ENCODE measurements around the gene UGCG. TPM values are rescaled to one million over a fixed set of nuclear protein-coding genes. Genes with fewer than 3 reads are reported as not detected.

The UGCG gene
- total and polyA plus RNA-seq, 10 of the 15 experiments (the other 5 are each of a cell fraction or from before 2014, with no cell fraction given), result 21.7 to 96.6 (median 48.9) TPM

- Histone ChIP-seq H3K27ac (ENCODE audit: control insufficient read depth, insufficient read depth) (no peak overlapping the region), H3K4me1 (ENCODE audit: control insufficient read depth, insufficient read depth, low read length) (no peaks in the 10 kb centered on the region), H4K20me1 (ENCODE audit: control insufficient read depth, insufficient read depth) (no peaks in the 10 kb centered on the region), H3K4me2 (ENCODE audit: control insufficient read depth, insufficient read depth) (no peak overlapping the region), H3K9me3 (replicated peaks; ENCODE audit: control insufficient read depth, insufficient read depth, low read length) (no peaks in the 10 kb centered on the region; the same call in 2 of the 3 replicates), H3K79me2 (ENCODE audit: control insufficient read depth, insufficient read depth, low read length) (no peaks in the 10 kb centered on the region), H3K27me3 (replicated peaks in 1 of 2; ENCODE audit: control insufficient read depth in 2 of 2, insufficient read depth in 2 of 2, low read length in 1 of 2) (no peaks in the 10 kb centered on the region), H2AFZ (ENCODE audit: control insufficient read depth, low read depth, low read length) (no peak overlapping the region), H3K9ac (ENCODE audit: control insufficient read depth, insufficient read depth, low read length) (no peak overlapping the region), H3K4me3 (no peak overlapping the region), H3K36me3 (ENCODE audit: control insufficient read depth in 2 of 2, insufficient read depth in 2 of 2, low read length in 1 of 2) (no peaks in the 10 kb centered on the region)
- ChIA-PET SMC1A (ENCODE audit: uncharacterized antibody, unreplicated experiment) (interaction anchor here (1.7 kb wide), 1 partner anchor 221 kb away, joined by 7 read pairs; no protein-coding TSS in a partner anchor), RAD21 (ENCODE audit: unreplicated experiment) (no interaction called here), POLR2A (no interaction called here), CTCF (no interaction called here)
- FAIRE-seq (peak; percentile 66), DNase-seq (ENCODE audit: low read depth, low spot score) (no peak), ATAC-seq (no peak)
- intact Hi-C loops (cut with micrococcal nuclease; ENCODE audit: unreplicated experiment) (no loop called here), in situ Hi-C loops (cut with MboI) (no loop called here)
- TF ChIP-seq KAT2A (conservative IDR thresholded peaks at IDR 0.05; ENCODE audit: control insufficient read depth, low read depth, low read length) (no peak), SMARCA5 (IDR thresholded peaks at IDR 0.05) (no peak), CBFB (IDR thresholded peaks at IDR 0.05; ENCODE audit: low read depth) (no peak), IRF5 (IDR thresholded peaks at IDR 0.05; ENCODE audit: borderline replicate concordance) (no peak), SMAD1 (IDR thresholded peaks at IDR 0.05; ENCODE audit: low read depth, partially characterized antibody) (no peak), E2F8 (IDR thresholded peaks at IDR 0.05; ENCODE audit: low read depth, partially characterized antibody) (no peak), SMC3 (IDR thresholded peaks at IDR 0.05; ENCODE audit: borderline replicate concordance, low read length) (no peak), IKZF1 (conservative IDR thresholded peaks at IDR 0.05) (no peak), POLR2AphosphoS2 (IDR thresholded peaks at IDR 0.05; ENCODE audit: low read depth, low read length) (no peak), EGR1 (IDR thresholded peaks at IDR 0.05; ENCODE audit: borderline replicate concordance in 1 of 2, low read depth in 2 of 2, low read length in 2 of 2) (no peak), FOXK2 (IDR thresholded peaks at IDR 0.05) (no peak), MTA3 (IDR thresholded peaks at IDR 0.05; ENCODE audit: borderline replicate concordance, low read length) (no peak), PBX3 (IDR thresholded peaks at IDR 0.05; ENCODE audit: insufficient replicate concordance, low read depth, low read length) (no peak)
- BruUV-seq (replicated peaks), result no TSS peak
Measured at GRCh38 chr9:111853450-111853827, 43.2 kb upstream of the UGCG start.

All from GM12878 (cell line).